Heart left ventricle (tissue), 16 donors: ENCODE measurements around the gene YDJC. TPM values are rescaled to one million over a fixed set of nuclear protein-coding genes. Genes with fewer than 3 reads are reported as not detected.

Experiments
- ATAC-seq, 4 donors: fragments of 200-7000 bp; cut with Tn5 transposase; one replicate each; pipeline ENCODE4 v1.9.1; 2020 to 2022; ENCODE audit warnings: moderate library complexity in 4 of 4, mild to moderate bottlenecking in 3 of 4, moderate number of reproducible peaks in 1 of 4
- DNase-seq, 5 donors: peaks; one replicate each; pipeline ENCODE4 v3.0.0-alpha.2; 2020
- H3K27ac ChIP-seq, 12 donors: fragments of 200-600 bp; sonication (generic) in 4 of 12; one replicate each; pipeline versions ENCODE4 v1.5.0 to v1.8.0; 2016 to 2022; ENCODE audit warnings: mild to moderate bottlenecking in 2 of 12
- H3K27me3 ChIP-seq, 9 donors: fragments of 200-600 bp; sonication (generic) in 2 of 9; one replicate each; pipeline versions ENCODE4 v1.5.1 to v1.8.0; 2016 to 2022; ENCODE audit warnings: mild to moderate bottlenecking in 3 of 9
- H3K36me3 ChIP-seq, 9 donors: fragments of 200-600 bp; sonication (generic) in 2 of 9; one replicate each; pipeline versions ENCODE4 v1.5.0 to v1.8.0; 2018 to 2022; ENCODE audit warnings: mild to moderate bottlenecking in 2 of 9
- H3K4me1 ChIP-seq, 12 donors: fragments of 200-600 bp; sonication (generic) in 4 of 12; one replicate each; pipeline versions ENCODE4 v1.5.0 to v1.8.0; 2016 to 2022; ENCODE audit warnings: mild to moderate bottlenecking in 3 of 12
- H3K4me3 ChIP-seq, 12 donors: fragments of 200-600 bp; sonication (generic) in 4 of 12; one replicate each; pipeline versions ENCODE4 v1.5.0 to v1.8.0; 2017 to 2022; ENCODE audit warnings: mild to moderate bottlenecking in 9 of 12, moderate library complexity in 4 of 12
- H3K9me3 ChIP-seq, 12 donors: fragments of 200-600 bp; sonication (generic) in 4 of 12; one replicate each; pipeline versions ENCODE4 v1.5.0 to v1.8.0; 2016 to 2022; ENCODE audit warnings: mild to moderate bottlenecking in 1 of 12
- CTCF ChIP-seq, 12 donors: fragments of 200-600 bp; sonication (generic) in 4 of 12; IDR thresholded peaks; one replicate each; pipeline versions ENCODE4 v1.5.0 to v1.8.0; 2018 to 2022; ENCODE audit warnings: antibody characterized with exemption in 12 of 12, mild to moderate bottlenecking in 5 of 12
- POLR2A ChIP-seq, 2 donors: fragments of 450-650 bp; IDR thresholded peaks; one replicate each; pipeline ENCODE4 v1.6.1; 2017; ENCODE audit warnings: antibody characterized with exemption in 2 of 2, mild to moderate bottlenecking in 2 of 2, moderate library complexity in 2 of 2
- WGBS, 4 donors: extraction: QIAGEN DNeasy Blood & Tissue Kit in 2 of 4; methylation state at CpG; one replicate each; pipeline versions ENCODE4 v1.1.5 to v1.1.7; 2013 to 2018; 5-methylcytosine and 5-hydroxymethylcytosine counted together
- intact Hi-C, 10 donors: fragments of 100-400 bp; cut with DNase I; formaldehyde crosslinking; loops; one replicate each; pipeline versions ENCODE4 v1.11.1 to v1.14.2; 2022
- polyA plus RNA-seq, 2 donors: library from polyadenylated mRNA; stranded (reverse); fragments of 200-250 nt; gene quantifications; one replicate each; pipeline ENCODE4 v1.2.3, GENCODE V29; 2013
- total RNA-seq, 9 donors: library from RNA; depleted of rRNA in 2 of 9; stranded (reverse); fragments of >200 nt in 2 of 9; fragmentation: NEBNext Ultra II Directional in 3 of 9; extraction: Animal tissue kit (Norgen Biotek cat#: 25700) in 3 of 9; gene quantifications; one replicate each; pipeline versions ENCODE4 v1.1.0 to v1.2.4, GENCODE V29; 2016 to 2023
- donor health status: ischemic (EF 13 %, LVEDD 7.1; RV severe dilation, severe dysfunction).
- donor health status: healthy with polysubstance abuse.
- donor health status: DM: no; HTN: yes; CAD: no.
- donor health status: DM: no; HTN: no; CAD: no.
- donor health status: ischemic (EF 25% LVEDD 6.9; RV normal size, moderate dysfunction).
- donor health status: ischemic (EF 25% LVEDD 5.7; RV mildly dilated, moderate dysfunction).
- donor health status: healthy.
- donor health status: DM: yes; HTN: yes; CAD: no.
- donor health status: ischemic (EF 35%, LVEDD 5.7; RV mildly dilated, moderate dysfunction).
- donor health status: nonischemic (EF 11% LVEDD 7.7; RV severe dilation, severe dysfunction).
- donor health status: DM: yes; HTN: yes; CAD: no.
- donor health status: PGD.
- donor health status: ischemic (EF 29% LVEDD 5.4; RV normal size, mild dysfunction).
- donor health status: nonischemic (EF 23%, LVEDD 6.1; RV moderate dilation, normal function).

YDJC gene
- total and polyA plus RNA-seq, 11 donors: 3.0 to 19.8 (median 5.5) TPM

DNA sequence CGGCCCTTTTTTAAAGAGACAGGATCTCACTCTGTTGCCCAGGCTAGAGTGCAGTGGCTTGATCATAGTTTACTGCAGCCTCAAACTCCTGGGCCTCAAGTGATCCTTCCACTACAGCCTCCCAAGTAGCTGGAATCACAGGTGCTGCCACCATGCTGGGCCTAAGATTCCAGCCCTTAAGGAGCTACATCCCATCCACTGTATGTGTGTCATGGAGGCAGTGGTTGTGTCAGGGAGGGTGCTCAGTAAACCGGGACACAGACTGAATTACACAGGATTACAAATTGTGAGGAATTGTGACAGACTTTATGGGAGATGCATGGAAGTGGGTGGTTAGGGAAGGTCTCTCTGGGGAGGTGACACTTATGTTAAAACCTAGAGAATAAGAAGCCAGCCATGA, 33.9 kb upstream of the YDJC start:
- intact Hi-C loops: no loop called here
- H3K4me3 ChIP-seq: no peak overlapping the region
- peaks cover 0 to 21% (median 7%) of the 10 kb centered on the region in 12 donors for H3K4me1 ChIP-seq
- no peaks in the 10 kb centered on the region for H3K27me3 ChIP-seq
- H3K9me3 ChIP-seq: no peaks in the 10 kb centered on the region
- ATAC-seq (no peak), DNase-seq (no peak)
- no peak for TF ChIP-seq CTCF (IDR thresholded peaks at IDR 0.05)
- no peak overlapping the region for H3K27ac ChIP-seq
- WGBS, 4 donors: 89 to 98% (median 91%) methylated on average over 2 of the region's 2 CpGs
- H3K36me3 ChIP-seq: no peaks in the 10 kb centered on the region

GRCh38 chr22:21661991-21662390, 32.2 kb upstream of the YDJC start:
- Histone ChIP-seq H3K4me1 (peaks cover 0 to 25% (median 9%) of the 10 kb centered on the region in 12 donors), H3K27me3 (peaks cover 0 to 4% (median 0%) of the 10 kb centered on the region in 9 donors), H3K4me3 (no peak overlapping the region), H3K36me3 (no peaks in the 10 kb centered on the region), H3K27ac (no peak overlapping the region), H3K9me3 (no peaks in the 10 kb centered on the region)
- TF ChIP-seq POLR2A (IDR thresholded peaks at IDR 0.05) (no peak), CTCF (IDR thresholded peaks at IDR 0.05) (no peak)
- DNase-seq (no peak), ATAC-seq (no peak)
- intact Hi-C loops: no loop called here
- 92 to 96% (median 95%) methylated on average over 5 of the region's 5 CpGs for WGBS, 4 donors

DNA sequence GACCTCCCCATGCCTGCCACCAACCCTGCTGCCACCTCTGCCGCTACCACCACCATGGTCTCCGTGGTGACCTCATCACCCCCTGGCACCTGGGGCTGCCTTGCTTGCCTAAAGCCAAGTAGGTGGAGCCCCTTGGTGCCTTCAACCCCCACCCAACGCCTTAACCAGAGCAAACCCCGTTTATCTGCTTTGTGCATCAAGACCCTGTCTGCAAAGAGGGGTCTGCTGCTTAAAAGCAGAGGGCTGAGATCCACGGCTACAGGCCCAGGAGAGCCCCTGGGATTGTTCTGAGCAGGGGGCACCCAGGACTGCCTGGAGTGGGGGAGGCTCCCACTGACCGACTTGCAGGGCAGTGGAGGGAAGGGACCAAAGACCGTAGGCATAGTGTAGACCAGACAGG, 31.1 kb upstream of the YDJC start:
- TF ChIP-seq CTCF (IDR thresholded peaks at IDR 0.05): no peak
- no peak for TF ChIP-seq POLR2A (IDR thresholded peaks at IDR 0.05)
- Histone ChIP-seq H3K4me1 (peaks cover 0 to 19% (median 7%) of the 10 kb centered on the region in 12 donors), H3K27me3 (peaks cover 0 to 7% (median 0%) of the 10 kb centered on the region in 9 donors), H3K9me3 (no peaks in the 10 kb centered on the region), H3K4me3 (no peak overlapping the region), H3K27ac (no peak overlapping the region), H3K36me3 (no peaks in the 10 kb centered on the region)
- WGBS, 4 donors: 79 to 85% (median 80%) methylated on average over 7 of the region's 7 CpGs
- DNase-seq (no peak), ATAC-seq (no peak)
- intact Hi-C loops: no loop called here

DNA sequence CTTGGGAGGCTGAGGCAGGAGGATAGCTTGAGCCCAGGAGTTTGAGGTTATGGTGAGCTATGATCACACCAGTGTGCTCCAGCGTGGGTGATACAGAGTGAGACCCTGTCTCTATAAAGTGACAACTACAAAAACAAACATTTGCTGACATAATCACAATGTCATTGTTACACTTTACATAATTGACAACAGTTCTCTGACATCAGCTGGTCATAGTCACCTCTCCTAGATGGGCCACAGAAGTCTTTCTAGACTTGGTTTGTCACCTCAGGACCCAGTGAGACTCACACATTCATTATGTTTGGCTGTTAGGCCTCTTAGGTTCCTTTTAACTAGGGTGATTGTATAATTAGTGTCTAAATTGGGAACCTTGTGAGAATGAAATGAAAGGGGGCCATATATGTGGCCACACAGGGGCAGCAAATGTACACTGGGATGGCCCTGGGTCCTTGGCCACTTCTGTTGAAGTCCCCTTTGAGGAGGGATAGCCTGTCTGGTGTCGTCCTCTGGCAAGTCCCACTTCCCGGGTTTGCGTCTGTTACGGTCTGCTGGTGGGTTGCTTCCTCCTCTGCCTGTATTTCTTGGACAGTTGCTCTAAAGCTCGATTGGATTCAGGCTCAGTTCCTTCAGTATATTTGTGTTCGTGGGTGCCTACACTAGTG, 30.2 kb upstream of the YDJC start:
- WGBS, 4 donors: 70 to 76% (median 73%) methylated on average over 7 of the region's 7 CpGs
- ATAC-seq (no peak), DNase-seq (no peak)
- Histone ChIP-seq H3K27me3 (peaks cover 0 to 7% (median 0%) of the 10 kb centered on the region in 9 donors), H3K4me3 (no peak overlapping the region), H3K9me3 (no peaks in the 10 kb centered on the region), H3K36me3 (no peaks in the 10 kb centered on the region), H3K27ac (no peak overlapping the region), H3K4me1 (peaks cover 0 to 14% (median 5%) of the 10 kb centered on the region in 12 donors)
- intact Hi-C loops: no loop called here
- TF ChIP-seq CTCF (IDR thresholded peaks at IDR 0.05) (no peak), POLR2A (IDR thresholded peaks at IDR 0.05) (no peak)
